VCaP (cell line): Measurements from ENCODE around the gene XYLT1.

Experiments used
- H3K27ac ChIP-seq: fragments of 450-650 bp; 2 replicates; pipeline ENCODE4 v1.5.1; 2017
- TF ChIP-seq, protein P1 (sequence below): fragments of 450-650 bp; conservative IDR thresholded peaks from 2 replicates; pipeline ENCODE4 v1.5.1; 2017; ENCODE audit warnings: mild to moderate bottlenecking, moderate library complexity

XYLT1 gene

DNA sequence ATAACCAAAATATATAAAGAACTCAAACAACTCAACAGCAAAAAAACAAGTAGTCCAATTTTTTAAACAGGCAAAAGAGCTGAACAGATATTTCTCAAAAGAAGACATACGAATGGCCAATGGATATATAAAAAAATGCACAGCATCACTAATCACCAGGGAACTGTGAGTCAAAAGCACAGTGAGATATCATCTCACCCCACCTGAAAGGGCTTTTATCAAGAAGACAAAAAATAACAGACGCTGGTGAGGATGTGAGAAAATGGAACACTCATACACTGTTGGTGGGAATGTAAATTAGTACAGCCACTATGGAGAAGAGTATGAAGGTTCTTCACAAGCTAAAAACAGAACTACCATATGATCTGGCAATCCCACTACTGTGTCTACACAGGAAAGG, 7.4 kb downstream of the XYLT1 start:
- H3K27ac ChIP-seq = no peak overlapping the region
- TF ChIP-seq, protein P1, sequence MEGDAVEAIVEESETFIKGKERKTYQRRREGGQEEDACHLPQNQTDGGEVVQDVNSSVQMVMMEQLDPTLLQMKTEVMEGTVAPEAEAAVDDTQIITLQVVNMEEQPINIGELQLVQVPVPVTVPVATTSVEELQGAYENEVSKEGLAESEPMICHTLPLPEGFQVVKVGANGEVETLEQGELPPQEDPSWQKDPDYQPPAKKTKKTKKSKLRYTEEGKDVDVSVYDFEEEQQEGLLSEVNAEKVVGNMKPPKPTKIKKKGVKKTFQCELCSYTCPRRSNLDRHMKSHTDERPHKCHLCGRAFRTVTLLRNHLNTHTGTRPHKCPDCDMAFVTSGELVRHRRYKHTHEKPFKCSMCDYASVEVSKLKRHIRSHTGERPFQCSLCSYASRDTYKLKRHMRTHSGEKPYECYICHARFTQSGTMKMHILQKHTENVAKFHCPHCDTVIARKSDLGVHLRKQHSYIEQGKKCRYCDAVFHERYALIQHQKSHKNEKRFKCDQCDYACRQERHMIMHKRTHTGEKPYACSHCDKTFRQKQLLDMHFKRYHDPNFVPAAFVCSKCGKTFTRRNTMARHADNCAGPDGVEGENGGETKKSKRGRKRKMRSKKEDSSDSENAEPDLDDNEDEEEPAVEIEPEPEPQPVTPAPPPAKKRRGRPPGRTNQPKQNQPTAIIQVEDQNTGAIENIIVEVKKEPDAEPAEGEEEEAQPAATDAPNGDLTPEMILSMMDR = no peak

DNA sequence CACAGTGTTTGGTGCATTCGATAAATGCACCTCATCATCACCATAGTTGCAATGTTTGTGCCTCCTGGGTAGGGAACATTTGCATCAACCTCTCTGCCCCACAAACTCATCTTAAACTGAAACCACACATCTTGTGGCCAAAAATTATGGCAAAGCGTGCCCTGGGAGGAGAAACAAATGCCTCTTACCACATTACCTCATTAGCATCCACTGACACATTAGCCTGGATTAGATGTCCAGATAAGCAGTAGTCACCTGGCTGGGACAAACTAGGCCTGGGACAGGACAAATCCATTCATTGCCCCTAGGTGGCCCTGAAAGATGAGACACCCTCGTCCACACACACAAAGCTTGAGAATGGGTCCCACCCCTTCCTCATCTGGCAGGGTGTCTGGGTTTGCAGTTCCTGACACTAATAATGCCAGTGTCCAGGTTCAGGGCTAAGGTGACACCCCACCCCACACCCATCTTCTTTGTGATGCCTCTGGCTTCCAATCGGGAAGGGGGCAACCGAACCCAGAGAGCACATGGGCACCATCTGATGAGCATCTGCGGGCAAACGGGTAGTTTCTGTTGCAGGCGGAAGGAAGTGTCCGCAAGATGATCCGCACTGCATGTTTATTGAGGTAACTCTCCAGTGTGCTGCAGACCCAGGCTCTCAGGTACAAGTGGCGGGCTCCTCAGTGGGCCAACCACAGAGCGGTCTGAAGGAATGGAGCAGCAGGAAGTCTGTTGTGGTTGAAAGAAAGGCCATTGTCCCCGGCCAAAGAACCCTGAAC, 8.6 kb downstream of the XYLT1 start:
- TF ChIP-seq, protein P1 = no peak
- no peak overlapping the region for H3K27ac ChIP-seq

DNA sequence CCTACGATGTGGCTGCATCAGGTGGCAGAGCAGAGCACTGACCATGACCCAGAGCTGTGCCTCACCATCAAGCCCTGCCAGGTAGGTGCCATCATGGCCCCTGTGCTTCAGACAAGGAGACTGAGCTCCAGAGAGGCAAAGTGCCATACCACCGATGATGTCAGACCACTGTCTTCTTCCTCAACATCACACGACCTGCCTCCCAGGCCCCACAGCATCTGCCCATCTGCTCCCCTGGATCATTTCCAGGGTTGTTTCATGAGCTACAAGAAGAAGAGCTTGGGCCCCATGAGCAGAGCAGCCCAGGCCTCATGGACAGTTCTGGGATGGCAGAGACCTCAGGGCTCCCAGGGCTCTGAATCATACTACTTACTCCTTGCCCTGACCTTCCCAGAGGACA, 9.9 kb downstream of the XYLT1 start:
- TF ChIP-seq, protein P1 = no peak
- no peak overlapping the region for H3K27ac ChIP-seq

DNA sequence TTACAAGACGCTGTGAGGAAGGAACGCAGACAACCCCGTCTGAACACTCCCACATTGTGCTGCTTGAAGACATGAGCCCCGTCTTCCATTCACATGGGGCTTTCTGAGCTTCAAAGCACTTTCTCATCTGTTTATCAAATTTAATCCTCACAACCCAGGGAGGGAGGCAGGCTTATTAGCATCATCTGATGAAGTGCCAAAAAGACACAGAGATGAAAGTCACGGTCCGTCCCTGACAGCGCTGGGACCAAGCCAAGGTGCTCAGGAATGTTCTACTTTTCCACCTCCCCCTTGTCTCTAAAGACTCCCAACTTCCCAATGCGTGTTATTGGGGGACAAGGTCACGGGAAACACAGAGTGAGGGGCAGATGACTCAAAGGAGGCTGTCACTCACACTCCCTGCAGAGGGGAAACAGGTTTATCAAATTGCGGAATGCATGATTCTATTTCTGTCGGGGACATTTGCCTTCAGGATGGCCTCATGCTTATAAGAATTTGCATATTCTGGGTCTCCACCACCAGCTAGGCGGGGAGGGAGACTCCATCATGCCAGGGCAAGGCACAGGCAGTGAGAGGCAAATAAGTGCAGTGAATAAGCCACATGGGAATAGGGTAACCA, 10.7 kb downstream of the XYLT1 start:
- TF ChIP-seq, protein P1 = no peak
- no peak overlapping the region for H3K27ac ChIP-seq

DNA sequence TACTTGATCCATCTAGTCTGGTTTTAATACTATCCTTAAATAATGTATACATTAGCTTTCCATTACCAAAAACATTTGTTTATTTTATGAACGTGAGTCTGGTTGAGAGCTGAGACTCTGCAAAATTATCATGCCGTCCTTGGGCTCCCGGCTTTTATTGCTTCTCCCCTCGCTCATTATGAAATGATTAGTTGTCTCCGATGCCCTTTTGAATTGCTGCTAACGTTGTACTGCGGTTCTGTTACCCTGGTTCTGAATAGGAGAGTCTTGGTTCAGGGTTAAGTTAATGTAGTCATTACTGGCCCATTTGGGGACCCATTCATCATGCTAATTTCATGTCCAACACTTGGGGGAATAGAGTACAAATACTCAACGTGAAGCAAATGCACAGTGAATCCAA, 12.8 kb downstream of the XYLT1 start:
- no peak overlapping the region for H3K27ac ChIP-seq
- TF ChIP-seq, protein P1 = no peak

DNA sequence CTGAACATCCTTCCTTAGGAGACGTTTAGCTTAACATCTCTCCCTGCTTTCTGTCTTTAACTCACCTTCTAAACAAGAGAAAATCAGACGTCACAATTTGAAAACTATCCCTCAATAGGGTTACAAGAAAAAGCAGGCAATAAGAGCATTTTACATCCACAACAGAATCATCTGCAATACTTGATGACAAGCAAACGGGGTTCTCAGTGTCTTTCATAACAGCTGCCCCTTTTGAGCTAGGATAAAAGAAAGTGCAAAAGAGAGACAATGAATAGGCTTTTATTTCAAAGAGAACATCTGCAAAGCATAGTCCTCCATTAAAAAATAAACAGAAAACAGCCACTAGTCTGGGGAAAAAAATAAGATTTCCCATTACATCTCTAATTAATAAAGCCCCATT, 13.2 kb downstream of the XYLT1 start:
- TF ChIP-seq, protein P1 = no peak
- H3K27ac ChIP-seq = no peak overlapping the region

DNA sequence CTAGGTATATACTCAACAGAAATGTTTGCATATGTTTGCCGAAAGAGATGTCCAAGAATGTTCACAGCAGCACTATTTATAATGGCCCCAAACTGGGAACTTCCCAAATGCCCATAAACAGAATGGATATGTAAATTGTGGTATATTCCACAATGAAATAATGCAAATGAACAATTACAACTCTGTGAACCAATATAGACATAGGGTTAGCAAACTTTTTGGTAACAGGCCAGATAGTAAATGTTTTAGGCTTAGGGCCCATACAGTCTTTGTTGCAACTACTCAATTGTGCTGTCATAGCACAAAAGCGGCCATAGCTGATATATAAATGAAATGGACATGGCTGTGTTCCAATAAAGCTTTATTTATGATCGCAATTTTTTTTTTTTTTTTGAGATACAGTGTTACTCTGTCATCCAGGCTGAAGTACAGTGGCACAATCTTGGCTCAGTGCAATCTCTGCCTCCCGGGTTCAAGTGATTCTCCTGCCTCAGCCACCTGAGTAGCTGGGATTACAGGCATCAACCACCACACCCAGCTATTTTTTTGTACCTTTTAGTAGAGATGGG, 16.5 kb downstream of the XYLT1 start:
- TF ChIP-seq, protein P1 = no peak
- H3K27ac ChIP-seq = no peak overlapping the region
